ENCODE results near the gene SH2D6. TPM values are rescaled to one million over a fixed set of nuclear protein-coding genes. Genes with fewer than 3 reads are reported as not detected.

Gene SH2D6
- total and polyA plus RNA-seq, 2 donors (not counting 1 experiment from before 2014, with no cell fraction given): 0.27 to 1.6 TPM

- Histone ChIP-seq H3K4me3 (ENCODE audit: control extremely low read depth in 1 of 5, extremely low read depth in 1 of 5, insufficient read depth in 1 of 5, low read depth in 2 of 5, low read length in 4 of 5) (no peak overlapping the region), H3K27ac (ENCODE audit: low read length in 2 of 2) (no peak overlapping the region), H3K4me2 (replicated peaks; ENCODE audit: low read depth, low read length, poor library complexity, severe bottlenecking) (peak overlapping the region; percentile 34), H3K4me1 (ENCODE audit: control insufficient read depth in 2 of 2, insufficient read depth in 2 of 2, low read length in 2 of 2) (peaks cover 30 to 40% of the 10 kb centered on the region in 2 donors), H2AFZ (ENCODE audit: insufficient read depth, low read depth, low read length, poor library complexity, severe bottlenecking) (no peak overlapping the region), H3K9me3 (ENCODE audit: control extremely low read depth in 1 of 3, control insufficient read depth in 2 of 3, insufficient read depth in 1 of 3, low read length in 2 of 3) (peaks cover 0 to 4% (median 0%) of the 10 kb centered on the region in 3 donors), H3K27me3 (replicated peaks in 1 of 4; ENCODE audit: control extremely low read depth in 1 of 4, control insufficient read depth in 3 of 4, insufficient read depth in 4 of 4, low read length in 3 of 4) (no peaks in the 10 kb centered on the region), H4K20me1 (ENCODE audit: control insufficient read depth, insufficient read depth, low read length, poor library complexity, severe bottlenecking) (no peaks in the 10 kb centered on the region), H3K79me2 (ENCODE audit: control insufficient read depth, insufficient read depth, low read length) (no peaks in the 10 kb centered on the region), H3K36me3 (replicated peaks in 1 of 2; ENCODE audit: control extremely low read depth in 1 of 2, control insufficient read depth in 1 of 2, extremely low read depth in 1 of 2, insufficient read depth in 2 of 2, low read length in 1 of 2) (no peaks in the 10 kb centered on the region), H3K9ac (ENCODE audit: low read length) (no peak overlapping the region)
- 71% methylated on average over 19 of the region's 21 CpGs for WGBS (ENCODE audit: insufficient coverage)
- ATAC-seq (ENCODE audit: low read depth) (no peak), DNase-seq (peak; percentile 32)
- TF ChIP-seq EZH2 (IDR thresholded peaks at IDR 0.05; ENCODE audit: borderline replicate concordance, insufficient read depth, low read depth, low read length, poor library complexity, severe bottlenecking) (no peak), CTCF (IDR thresholded peaks at IDR 0.05) (no peak)
- H3K4me1 Mint-ChIP-seq: peaks cover 38% of the 10 kb centered on the region
- H3K27ac Mint-ChIP-seq: peak overlapping the region; percentile 26
- no peak overlapping the region for H3K4me3 Mint-ChIP-seq
- intact Hi-C loops (cut with micrococcal nuclease): no loop called here
- CTCF ChIA-PET: no interaction called here
- H3K27me3 Mint-ChIP-seq: no peaks in the 10 kb centered on the region
- POLR2A ChIA-PET: no interaction called here
- H3K9me3 Mint-ChIP-seq (ENCODE audit: insufficient read depth): no peaks in the 10 kb centered on the region
Measured at GRCh38 chr2:85435220-85435958, 16.9 kb downstream of the SH2D6 start.

All from B cell (primary cell).